Fibroblast of lung (primary cell): ENCODE data around the gene ADAMTS17.

Source experiments
- EZH2 ChIP-seq: IDR thresholded peaks from 2 replicates; pipeline ENCODE4 v1.5.1; 2012; ENCODE audit warnings: low read length, control low read depth, mild to moderate bottlenecking; ENCODE audit errors: missing control alignments
- TF ChIP-seq, protein P1 (sequence below), 2 donors: IDR thresholded peaks in 1 of 2; conservative IDR thresholded peaks in 1 of 2; 1 replicate in 1 of 2; 2 replicates in 1 of 2; pipeline ENCODE4 v1.5.1; 2011 to 2012; ENCODE audit warnings: low read length in 2 of 2, control low read depth in 1 of 2, inconsistent platforms in 1 of 2, low read depth in 1 of 2, mild to moderate bottlenecking in 1 of 2

GRCh38 chr15:100307241-100308212 is 34.2 kb downstream of the ADAMTS17 start:
- TF ChIP-seq, protein P1, sequence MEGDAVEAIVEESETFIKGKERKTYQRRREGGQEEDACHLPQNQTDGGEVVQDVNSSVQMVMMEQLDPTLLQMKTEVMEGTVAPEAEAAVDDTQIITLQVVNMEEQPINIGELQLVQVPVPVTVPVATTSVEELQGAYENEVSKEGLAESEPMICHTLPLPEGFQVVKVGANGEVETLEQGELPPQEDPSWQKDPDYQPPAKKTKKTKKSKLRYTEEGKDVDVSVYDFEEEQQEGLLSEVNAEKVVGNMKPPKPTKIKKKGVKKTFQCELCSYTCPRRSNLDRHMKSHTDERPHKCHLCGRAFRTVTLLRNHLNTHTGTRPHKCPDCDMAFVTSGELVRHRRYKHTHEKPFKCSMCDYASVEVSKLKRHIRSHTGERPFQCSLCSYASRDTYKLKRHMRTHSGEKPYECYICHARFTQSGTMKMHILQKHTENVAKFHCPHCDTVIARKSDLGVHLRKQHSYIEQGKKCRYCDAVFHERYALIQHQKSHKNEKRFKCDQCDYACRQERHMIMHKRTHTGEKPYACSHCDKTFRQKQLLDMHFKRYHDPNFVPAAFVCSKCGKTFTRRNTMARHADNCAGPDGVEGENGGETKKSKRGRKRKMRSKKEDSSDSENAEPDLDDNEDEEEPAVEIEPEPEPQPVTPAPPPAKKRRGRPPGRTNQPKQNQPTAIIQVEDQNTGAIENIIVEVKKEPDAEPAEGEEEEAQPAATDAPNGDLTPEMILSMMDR (conservative IDR thresholded peaks at IDR 0.05 in 1 of 2, IDR thresholded peaks at IDR 0.05 in 1 of 2; ENCODE audit: low read depth in 1 of 2, low read length in 2 of 2), result no peak
- TF ChIP-seq EZH2, result no peak
